Epithelial cell of proximal tubule (primary cell): ENCODE results near the gene DENND5A. TPM values are rescaled to one million over a fixed set of nuclear protein-coding genes. Genes with fewer than 3 reads are reported as not detected.
"Not testable (repeated sequence)": the region's sequence is repeated elsewhere in the genome, so short reads cannot be mapped to it uniquely, and the experiment has no call there.

Experiments used
- DNase-seq: peaks from one replicate; pipeline ENCODE4 v3.0.0-alpha.2; 2011; ENCODE audit warnings: low read depth
- H3K4me3 ChIP-seq: 2 replicates; pipeline ENCODE4 v1.5.1; 2011; ENCODE audit warnings: low read depth, mild to moderate bottlenecking, low read length
- total RNA-seq: library from RNA; depleted of rRNA; stranded (reverse); fragments of >200 nt; gene quantifications from 2 replicates; pipeline ENCODE4 v1.2.3, GENCODE V29; 2015
- TF ChIP-seq, protein P1 (sequence below): conservative IDR thresholded peaks from 2 replicates; pipeline ENCODE4 v1.5.1; 2012; ENCODE audit warnings: low read depth, mild to moderate bottlenecking, low read length

The DENND5A gene
- total RNA-seq, 1 donor from 2014 or later = 75.0 TPM

DNA sequence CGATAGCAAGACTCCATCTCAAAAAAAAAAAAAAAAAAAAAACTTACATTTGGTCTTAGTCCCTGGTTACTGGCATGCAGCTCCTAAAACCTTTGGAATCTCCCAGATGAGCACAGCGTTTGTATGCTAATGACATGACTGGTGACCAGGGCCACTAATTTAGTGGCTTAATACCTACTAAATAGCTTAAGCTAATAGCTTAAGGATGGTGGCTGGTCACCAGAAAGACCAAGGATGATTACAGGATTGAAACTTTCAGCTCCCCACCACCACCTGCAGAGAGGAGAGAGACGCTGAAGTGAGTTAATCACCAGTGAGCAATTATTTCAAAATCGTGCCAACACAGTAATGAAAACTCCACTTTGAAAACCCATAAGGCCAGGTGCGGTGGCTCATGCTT, 37.1 kb downstream of the DENND5A start:
- no peak overlapping the region for H3K4me3 ChIP-seq
- DNase-seq = no peak
- TF ChIP-seq, protein P1, sequence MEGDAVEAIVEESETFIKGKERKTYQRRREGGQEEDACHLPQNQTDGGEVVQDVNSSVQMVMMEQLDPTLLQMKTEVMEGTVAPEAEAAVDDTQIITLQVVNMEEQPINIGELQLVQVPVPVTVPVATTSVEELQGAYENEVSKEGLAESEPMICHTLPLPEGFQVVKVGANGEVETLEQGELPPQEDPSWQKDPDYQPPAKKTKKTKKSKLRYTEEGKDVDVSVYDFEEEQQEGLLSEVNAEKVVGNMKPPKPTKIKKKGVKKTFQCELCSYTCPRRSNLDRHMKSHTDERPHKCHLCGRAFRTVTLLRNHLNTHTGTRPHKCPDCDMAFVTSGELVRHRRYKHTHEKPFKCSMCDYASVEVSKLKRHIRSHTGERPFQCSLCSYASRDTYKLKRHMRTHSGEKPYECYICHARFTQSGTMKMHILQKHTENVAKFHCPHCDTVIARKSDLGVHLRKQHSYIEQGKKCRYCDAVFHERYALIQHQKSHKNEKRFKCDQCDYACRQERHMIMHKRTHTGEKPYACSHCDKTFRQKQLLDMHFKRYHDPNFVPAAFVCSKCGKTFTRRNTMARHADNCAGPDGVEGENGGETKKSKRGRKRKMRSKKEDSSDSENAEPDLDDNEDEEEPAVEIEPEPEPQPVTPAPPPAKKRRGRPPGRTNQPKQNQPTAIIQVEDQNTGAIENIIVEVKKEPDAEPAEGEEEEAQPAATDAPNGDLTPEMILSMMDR = no peak

DNA sequence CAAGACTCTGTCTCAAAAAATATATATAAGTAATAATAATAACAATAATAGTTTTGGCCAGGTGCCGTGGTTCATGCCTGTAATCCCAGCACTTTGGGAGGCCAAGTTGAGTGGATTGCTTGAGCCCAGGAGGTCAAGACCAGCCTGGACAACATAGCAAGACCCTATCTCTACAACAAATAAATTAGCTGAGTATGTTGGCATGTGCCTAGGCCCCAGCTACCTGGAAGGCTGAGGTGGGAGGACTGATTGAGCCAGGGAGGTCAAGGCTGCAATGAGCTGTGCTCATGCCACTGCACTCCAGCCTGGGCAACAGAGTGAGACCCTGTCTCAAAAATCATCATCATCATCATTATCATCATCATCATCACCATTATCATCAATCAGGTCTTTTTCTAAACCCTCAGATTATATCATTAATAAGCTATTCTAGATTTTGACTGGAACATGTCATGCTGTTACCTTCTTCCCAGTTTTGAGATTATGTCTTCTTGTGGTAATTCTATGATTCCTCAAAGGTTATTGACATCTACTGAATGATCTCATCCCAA, 39.3 kb downstream of the DENND5A start:
- TF ChIP-seq, protein P1 = no peak
- no peak for DNase-seq
- no peak overlapping the region for H3K4me3 ChIP-seq

DNA sequence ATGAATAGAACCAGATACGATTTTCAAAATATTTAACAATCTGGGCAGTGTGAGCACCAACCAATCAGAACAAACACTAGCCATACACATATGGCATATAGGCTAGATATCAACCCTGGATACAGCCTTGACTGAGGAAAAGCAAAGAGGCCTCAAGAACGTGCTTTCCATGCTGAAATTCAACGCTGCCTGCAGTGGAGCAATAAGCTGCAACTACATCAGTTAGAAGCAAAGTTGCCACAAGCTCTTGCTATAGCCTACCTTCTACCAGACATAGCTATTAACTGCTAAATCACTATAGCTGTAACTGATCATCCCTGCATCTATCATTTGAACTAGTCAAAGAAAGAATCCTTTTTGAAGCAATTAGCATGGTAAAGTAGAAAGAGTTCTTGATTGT, 42.5 kb downstream of the DENND5A start:
- TF ChIP-seq, protein P1 = no peak
- no peak for DNase-seq
- no peak overlapping the region for H3K4me3 ChIP-seq

DNA sequence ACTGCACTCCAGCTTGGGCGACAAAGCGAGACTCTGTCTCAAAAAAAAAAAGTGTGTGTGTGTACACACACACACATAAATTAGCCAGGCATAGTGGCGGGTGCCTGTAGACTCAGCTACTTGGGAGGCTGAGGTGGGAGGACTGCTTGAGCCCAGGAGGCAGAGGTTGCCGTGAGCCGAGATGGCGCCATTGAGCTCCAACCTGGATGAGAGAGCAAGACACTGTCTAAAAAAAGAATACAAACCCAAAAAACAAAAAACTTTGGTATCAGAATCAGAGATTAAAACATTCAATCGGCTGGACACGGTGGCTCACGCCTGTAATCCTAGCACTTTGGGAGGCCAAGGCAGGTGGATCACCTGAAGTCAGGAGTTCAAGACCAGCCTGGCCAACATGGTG, 44.3 kb downstream of the DENND5A start:
- not testable (repeated sequence) for DNase-seq, H3K4me3 ChIP-seq

DNA sequence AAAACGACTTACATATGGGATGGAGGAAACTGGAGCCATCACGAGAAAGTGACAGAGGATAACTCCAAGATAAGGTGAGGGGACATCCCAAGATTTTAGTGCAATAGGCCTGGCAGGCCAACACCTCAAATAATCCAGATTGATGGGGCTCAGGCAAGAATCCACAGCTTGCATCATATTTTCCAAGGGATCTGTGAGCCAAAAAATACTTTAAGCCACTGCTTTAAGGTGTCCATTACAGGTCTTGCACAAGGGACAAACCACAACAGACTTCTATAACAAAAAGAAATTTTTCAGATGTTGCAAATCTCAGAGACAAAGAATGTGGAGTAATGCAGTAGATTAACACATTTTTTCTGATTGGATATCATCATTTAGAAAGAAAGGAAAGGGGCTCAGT, 45.6 kb downstream of the DENND5A start:
- no peak for DNase-seq
- no peak overlapping the region for H3K4me3 ChIP-seq
- TF ChIP-seq, protein P1 = no peak

DNA sequence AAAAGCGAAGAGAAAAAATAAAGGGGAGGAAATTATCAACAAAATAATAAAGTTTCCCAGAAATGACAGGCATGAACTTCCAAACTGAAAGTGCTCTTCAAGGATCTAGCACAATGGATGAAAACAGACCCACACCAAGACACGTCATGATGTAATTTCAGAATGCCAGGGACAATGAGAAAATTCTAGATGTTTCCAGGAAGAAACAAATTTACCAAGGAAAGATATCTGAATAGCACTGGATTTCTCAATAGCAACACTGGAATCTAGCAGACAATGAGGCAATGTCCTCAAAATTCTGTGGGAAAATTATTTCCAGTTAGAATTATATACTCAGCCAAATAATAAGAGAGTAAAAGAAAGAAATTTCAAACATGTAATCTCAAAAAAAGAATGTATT, 46.0 kb downstream of the DENND5A start:
- no peak overlapping the region for H3K4me3 ChIP-seq
- DNase-seq = no peak
- TF ChIP-seq, protein P1 = no peak

DNA sequence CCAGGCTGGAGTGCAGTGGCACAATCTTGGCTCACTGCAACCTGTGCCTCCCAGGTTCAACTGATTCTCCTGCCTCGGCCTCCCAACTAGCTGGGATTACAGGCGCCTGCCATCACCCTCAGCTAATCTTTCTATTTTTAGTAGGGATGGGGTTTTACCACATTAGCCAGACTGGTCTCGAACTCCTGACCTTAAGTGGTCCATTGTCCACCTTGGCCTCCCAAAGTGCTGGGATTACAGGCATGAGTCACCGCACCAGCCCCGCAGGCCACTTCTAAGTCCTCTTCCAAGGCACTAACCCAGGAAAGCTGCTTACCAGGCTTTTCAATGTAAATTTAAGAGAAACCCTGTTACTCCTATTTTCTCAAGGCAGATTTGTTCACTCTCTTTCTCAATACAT, 50.4 kb downstream of the DENND5A start:
- H3K4me3 ChIP-seq = no peak overlapping the region
- TF ChIP-seq, protein P1 = no peak
- DNase-seq = no peak
